Measurements from ENCODE around the gene MFSD2B. TPM values are rescaled to one million over a fixed set of nuclear protein-coding genes. Genes with fewer than 3 reads are reported as not detected.

Gene MFSD2B
- total RNA-seq, 4 donors from 2014 or later = 0.39 TPM; not detected in 3

DNA sequence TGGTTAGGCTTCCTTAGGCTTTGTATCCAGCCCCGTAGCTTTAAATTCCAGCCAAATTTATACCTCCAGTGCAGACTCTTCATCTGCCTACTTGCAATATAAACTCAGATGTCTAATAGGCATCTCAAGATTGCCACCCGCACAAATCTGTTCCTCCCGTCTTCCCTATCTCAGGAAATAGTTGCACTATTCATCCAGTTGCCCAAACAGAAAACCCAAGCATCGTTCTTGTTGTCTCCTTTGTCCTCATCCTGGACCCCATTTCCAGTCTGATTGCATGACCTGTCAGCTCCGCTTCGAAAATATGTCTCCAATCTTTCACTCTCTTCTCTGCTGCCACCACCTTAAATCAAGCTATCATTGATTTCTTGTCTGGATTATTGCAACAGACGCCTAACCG lies 41.9 kb downstream of the MFSD2B start:
- no peak overlapping the region for H3K27ac ChIP-seq
- ATAC-seq = no peak
- TF ChIP-seq POLR2AphosphoS5 (IDR thresholded peaks at IDR 0.05) (no peak), EP300 (IDR thresholded peaks at IDR 0.05) (no peak), POLR2A (IDR thresholded peaks at IDR 0.05) (no peak)
- TF ChIP-seq, protein P1, sequence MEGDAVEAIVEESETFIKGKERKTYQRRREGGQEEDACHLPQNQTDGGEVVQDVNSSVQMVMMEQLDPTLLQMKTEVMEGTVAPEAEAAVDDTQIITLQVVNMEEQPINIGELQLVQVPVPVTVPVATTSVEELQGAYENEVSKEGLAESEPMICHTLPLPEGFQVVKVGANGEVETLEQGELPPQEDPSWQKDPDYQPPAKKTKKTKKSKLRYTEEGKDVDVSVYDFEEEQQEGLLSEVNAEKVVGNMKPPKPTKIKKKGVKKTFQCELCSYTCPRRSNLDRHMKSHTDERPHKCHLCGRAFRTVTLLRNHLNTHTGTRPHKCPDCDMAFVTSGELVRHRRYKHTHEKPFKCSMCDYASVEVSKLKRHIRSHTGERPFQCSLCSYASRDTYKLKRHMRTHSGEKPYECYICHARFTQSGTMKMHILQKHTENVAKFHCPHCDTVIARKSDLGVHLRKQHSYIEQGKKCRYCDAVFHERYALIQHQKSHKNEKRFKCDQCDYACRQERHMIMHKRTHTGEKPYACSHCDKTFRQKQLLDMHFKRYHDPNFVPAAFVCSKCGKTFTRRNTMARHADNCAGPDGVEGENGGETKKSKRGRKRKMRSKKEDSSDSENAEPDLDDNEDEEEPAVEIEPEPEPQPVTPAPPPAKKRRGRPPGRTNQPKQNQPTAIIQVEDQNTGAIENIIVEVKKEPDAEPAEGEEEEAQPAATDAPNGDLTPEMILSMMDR (IDR thresholded peaks at IDR 0.05) = no peak
- H3K4me1 ChIP-seq = peaks cover 0 to 29% (median 6%) of the 10 kb centered on the region in 3 donors
- WGBS, 2 donors (ENCODE audit: low coverage in 1 of 2) = 80 to 88% methylated on average over 5 to 8 of the region's 8 CpGs
- no peaks in the 10 kb centered on the region for H3K9me3 ChIP-seq
- H3K36me3 ChIP-seq = no peaks in the 10 kb centered on the region
- no peak overlapping the region for H3K4me3 ChIP-seq
- no peaks in the 10 kb centered on the region for H3K27me3 ChIP-seq

- H3K4me1 ChIP-seq = peaks cover 0 to 24% (median 6%) of the 10 kb centered on the region in 3 donors
- ATAC-seq = no peak
- H3K36me3 ChIP-seq = no peaks in the 10 kb centered on the region
- H3K27ac ChIP-seq = no peak overlapping the region
- H3K27me3 ChIP-seq = no peaks in the 10 kb centered on the region
- no peaks in the 10 kb centered on the region for H3K9me3 ChIP-seq
- no peak overlapping the region for H3K4me3 ChIP-seq
- 90 to 100% methylated on average over 1 of the region's 1 CpG for WGBS, 2 donors (ENCODE audit: low coverage in 1 of 2)
- TF ChIP-seq POLR2A (IDR thresholded peaks at IDR 0.05) (no peak), EP300 (IDR thresholded peaks at IDR 0.05) (no peak), POLR2AphosphoS5 (IDR thresholded peaks at IDR 0.05) (no peak)
These were observed 43.1 kb downstream of the MFSD2B start for GRCh38 chr2:24052951-24053350.

- TF ChIP-seq POLR2A (IDR thresholded peaks at IDR 0.05) (no peak), EP300 (IDR thresholded peaks at IDR 0.05) (no peak), POLR2AphosphoS5 (IDR thresholded peaks at IDR 0.05) (no peak)
- TF ChIP-seq, protein P1 (IDR thresholded peaks at IDR 0.05) = no peak
- no peak for ATAC-seq
- peaks cover 0 to 13% (median 0%) of the 10 kb centered on the region in 3 donors for H3K4me1 ChIP-seq
- H3K27me3 ChIP-seq = no peaks in the 10 kb centered on the region
- 78 to 82% methylated on average over 5 to 8 of the region's 8 CpGs for WGBS, 2 donors (ENCODE audit: low coverage in 1 of 2)
- no peaks in the 10 kb centered on the region for H3K9me3 ChIP-seq
- no peak overlapping the region for H3K27ac ChIP-seq
- H3K4me3 ChIP-seq = no peak overlapping the region
- no peaks in the 10 kb centered on the region for H3K36me3 ChIP-seq
These were observed 44.6 kb downstream of the MFSD2B start for GRCh38 chr2:24054366-24055010.

DNA sequence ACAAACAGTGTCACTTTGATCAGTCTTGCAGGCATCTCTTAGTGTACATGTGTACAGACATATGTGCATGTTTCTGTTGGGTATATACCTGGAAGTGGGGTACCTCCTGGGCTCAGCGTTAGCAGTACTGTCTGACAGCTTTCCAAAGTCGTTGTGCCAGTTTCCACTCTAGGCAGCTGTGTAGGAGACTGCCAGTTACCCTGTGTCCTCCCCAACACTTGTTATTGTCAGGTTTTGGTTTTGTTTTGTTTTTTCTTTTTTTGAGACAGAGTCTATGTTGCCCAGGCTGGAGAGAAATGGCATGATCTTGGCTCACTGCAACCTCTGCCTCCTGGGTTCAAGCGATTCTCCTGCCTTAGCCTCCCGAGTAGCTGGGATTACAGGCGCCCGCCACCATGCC lies 45.9 kb downstream of the MFSD2B start:
- no peak overlapping the region for H3K27ac ChIP-seq
- H3K4me1 ChIP-seq = peaks cover 0 to under 1% (median 0%) of the 10 kb centered on the region in 3 donors
- no peak for ATAC-seq
- no peaks in the 10 kb centered on the region for H3K36me3 ChIP-seq
- no peaks in the 10 kb centered on the region for H3K9me3 ChIP-seq
- WGBS, 2 donors (ENCODE audit: low coverage in 1 of 2) = 95% methylated on average over 3 of the region's 6 CpGs; no CpG with 5 or more reads in 1 of the 2 donors
- H3K27me3 ChIP-seq = no peaks in the 10 kb centered on the region
- no peak overlapping the region for H3K4me3 ChIP-seq
- TF ChIP-seq POLR2AphosphoS5 (IDR thresholded peaks at IDR 0.05) (no peak), EP300 (IDR thresholded peaks at IDR 0.05) (no peak), POLR2A (IDR thresholded peaks at IDR 0.05) (no peak)
- TF ChIP-seq, protein P1 (IDR thresholded peaks at IDR 0.05) = no peak

DNA sequence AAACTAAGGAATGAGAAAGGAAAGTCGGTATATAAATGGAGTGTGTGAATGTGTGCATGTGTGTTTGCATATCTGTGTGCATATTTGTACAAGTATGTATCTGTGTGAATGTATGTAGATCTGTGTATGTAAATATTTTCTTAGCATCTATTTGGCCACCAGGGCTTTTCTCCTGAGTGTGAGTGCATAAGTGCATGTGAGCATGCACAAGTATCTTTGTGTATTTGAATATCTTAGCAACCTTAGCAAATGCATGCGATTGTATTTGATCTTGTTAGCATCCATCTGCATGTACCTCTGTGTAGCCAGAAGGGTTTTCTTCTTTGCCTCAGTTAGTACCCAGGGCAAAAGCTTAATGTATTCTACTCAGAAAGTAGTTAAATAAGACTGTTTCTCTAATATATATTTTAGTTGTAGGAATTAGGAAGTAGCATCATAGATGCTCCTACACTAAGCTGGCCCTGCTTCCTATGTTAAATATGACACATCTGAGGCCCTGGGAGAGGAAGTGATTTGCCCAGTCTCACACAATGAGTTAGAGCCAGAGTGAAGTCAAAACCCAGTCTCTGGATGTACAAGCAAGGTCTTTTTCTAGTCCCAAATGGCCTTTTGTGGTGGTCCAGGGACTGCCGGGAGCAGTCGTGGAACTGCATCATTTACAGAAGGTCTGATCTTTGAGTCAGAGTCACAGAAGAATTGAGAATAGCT lies 48.8 kb downstream of the MFSD2B start:
- Histone ChIP-seq H3K27ac (no peak overlapping the region), H3K4me1 (no peaks in the 10 kb centered on the region), H3K27me3 (no peaks in the 10 kb centered on the region), H3K4me3 (no peak overlapping the region), H3K9me3 (no peaks in the 10 kb centered on the region), H3K36me3 (no peaks in the 10 kb centered on the region)
- ATAC-seq = no peak
- 71 to 80% methylated on average over 2 to 3 of the region's 4 CpGs for WGBS, 2 donors (ENCODE audit: low coverage in 1 of 2)
- TF ChIP-seq POLR2AphosphoS5 (IDR thresholded peaks at IDR 0.05) = no peak
- no peak for TF ChIP-seq POLR2A (IDR thresholded peaks at IDR 0.05)
- TF ChIP-seq, protein P1 (IDR thresholded peaks at IDR 0.05) = no peak
- no peak for TF ChIP-seq EP300 (IDR thresholded peaks at IDR 0.05)

Measured in gastroesophageal sphincter (tissue), 4 donors.